Measurements from ENCODE around the gene INIP. TPM values are rescaled to one million over a fixed set of nuclear protein-coding genes. Genes with fewer than 3 reads are reported as not detected.
"Not testable (repeated sequence)": the region's sequence is repeated elsewhere in the genome, so short reads cannot be mapped to it uniquely, and the experiment has no call there.

INIP gene
- total RNA-seq, 2 donors from 2014 or later = 34.7 to 43.5 TPM

DNA sequence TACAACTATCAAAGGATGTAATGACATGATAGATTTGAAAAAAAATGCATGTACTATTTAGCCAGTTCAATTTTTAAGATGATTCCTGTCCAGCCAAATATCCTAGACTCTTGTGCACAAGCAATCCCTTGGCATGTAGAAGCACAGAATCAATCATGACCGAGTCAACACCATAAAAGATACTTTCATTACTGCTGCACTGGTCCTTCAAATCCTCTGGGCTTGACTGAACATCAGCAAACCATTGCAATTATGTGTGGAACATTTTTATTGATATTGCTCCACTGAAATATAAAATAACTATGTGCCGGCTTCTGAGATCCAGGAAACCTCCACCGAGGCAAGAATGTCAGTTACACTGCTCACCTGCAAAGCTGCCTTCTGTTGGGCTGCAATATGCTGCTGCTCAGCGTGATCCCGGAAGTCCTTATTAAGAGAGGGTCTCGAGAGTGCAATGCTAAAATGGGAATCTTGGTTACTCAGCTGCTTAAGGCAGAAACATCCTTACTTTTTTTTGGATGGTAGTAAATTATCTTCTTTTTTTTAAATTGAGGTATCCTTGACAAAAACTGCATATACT, 28.7 kb downstream of the INIP start:
- Mint-ChIP-seq H3K4me1 (ENCODE audit: low read depth) (peaks cover 4% of the 10 kb centered on the region), H3K9me3 (no peaks in the 10 kb centered on the region), H3K27ac (no peak overlapping the region), H3K4me3 (no peak overlapping the region), H3K36me3 (ENCODE audit: insufficient read depth in 2 of 2) (peaks cover 6 to 24% of the 10 kb centered on the region in 2 donors), H3K27me3 (ENCODE audit: low read depth) (no peaks in the 10 kb centered on the region)
- no peak for DNase-seq
- ATAC-seq (replicated peaks in 1 of 2) = no peak

- Mint-ChIP-seq H3K4me3 (no peak overlapping the region), H3K9me3 (peaks cover 8 to 15% of the 10 kb centered on the region in 2 donors), H3K27me3 (ENCODE audit: low read depth) (no peaks in the 10 kb centered on the region), H3K36me3 (ENCODE audit: insufficient read depth in 2 of 2) (peaks cover 8 to 10% of the 10 kb centered on the region in 2 donors), H3K4me1 (ENCODE audit: low read depth) (peaks cover 5% of the 10 kb centered on the region), H3K27ac (no peak overlapping the region)
- DNase-seq = no peak
- no peak for ATAC-seq (replicated peaks in 1 of 2)
Measured at GRCh38 chr9:112680731-112681402, 37.0 kb downstream of the INIP start.

DNA sequence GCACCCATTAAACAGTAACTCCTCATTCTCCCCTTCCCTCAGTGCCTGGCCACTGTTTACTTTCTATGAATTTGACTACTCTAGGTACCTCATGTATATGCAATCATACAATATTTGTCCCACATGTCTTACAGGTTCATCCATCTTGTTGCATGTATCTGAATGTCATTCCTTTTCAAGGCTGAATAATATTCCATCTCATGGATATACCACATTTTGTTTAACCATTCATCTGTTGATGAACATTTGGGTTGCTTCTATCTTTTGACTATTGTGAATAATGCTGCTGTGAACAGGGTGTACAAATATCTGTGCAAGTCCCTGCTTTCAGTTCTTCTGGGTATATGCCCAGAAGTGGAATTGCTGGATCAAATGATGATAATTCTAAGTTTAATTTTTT, 40.9 kb downstream of the INIP start:
- H3K27ac Mint-ChIP-seq = no peak overlapping the region
- H3K36me3 Mint-ChIP-seq (ENCODE audit: insufficient read depth in 2 of 2) = peaks cover 2 to 4% of the 10 kb centered on the region in 2 donors
- H3K27me3 Mint-ChIP-seq (ENCODE audit: low read depth) = no peaks in the 10 kb centered on the region
- no peak for ATAC-seq (replicated peaks in 1 of 2)
- no peaks in the 10 kb centered on the region for H3K4me1 Mint-ChIP-seq (ENCODE audit: low read depth)
- H3K4me3 Mint-ChIP-seq = no peak overlapping the region
- peaks cover 8 to 15% of the 10 kb centered on the region in 2 donors for H3K9me3 Mint-ChIP-seq
- DNase-seq = no peak

GRCh38 chr9:112673221-112673620, 44.7 kb downstream of the INIP start:
- not testable (repeated sequence) for H3K4me1 Mint-ChIP-seq (ENCODE audit: low read depth); H3K27ac Mint-ChIP-seq; H3K36me3 Mint-ChIP-seq (ENCODE audit: insufficient read depth in 2 of 2); DNase-seq; H3K9me3 Mint-ChIP-seq; H3K4me3 Mint-ChIP-seq; ATAC-seq (replicated peaks in 1 of 2); H3K27me3 Mint-ChIP-seq (ENCODE audit: low read depth)

DNA sequence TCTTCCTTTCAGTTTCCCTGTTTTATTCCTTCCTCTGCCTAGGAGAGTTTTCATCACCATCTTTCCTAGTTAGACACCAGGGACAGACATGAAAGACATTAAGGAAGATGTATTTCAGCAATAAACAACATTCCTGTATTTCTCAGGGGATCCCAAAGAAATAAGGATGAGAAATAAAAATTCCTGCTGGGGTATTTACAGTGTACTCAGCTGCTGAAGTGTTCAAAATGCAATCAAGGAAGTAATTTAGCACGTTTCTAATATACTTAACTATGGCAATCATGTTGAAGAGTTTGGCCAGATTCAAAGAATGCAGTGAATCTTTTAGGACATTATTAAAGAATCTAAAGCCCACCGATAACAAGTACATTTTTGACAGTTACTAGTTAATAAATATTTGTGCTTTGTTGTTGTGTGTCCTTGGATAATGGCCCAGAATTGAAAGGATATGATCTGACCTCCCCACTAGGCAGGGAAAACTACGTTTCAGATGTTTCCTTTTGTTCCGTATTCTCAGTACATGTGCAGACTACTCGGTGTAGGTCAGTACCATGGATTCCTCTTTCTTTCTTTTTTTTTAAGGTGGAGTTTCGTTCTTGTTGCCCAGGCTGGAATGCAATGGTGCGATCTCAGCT, 46.8 kb downstream of the INIP start:
- Mint-ChIP-seq H3K27me3 (ENCODE audit: low read depth) (no peaks in the 10 kb centered on the region), H3K4me1 (ENCODE audit: low read depth) (no peaks in the 10 kb centered on the region), H3K4me3 (no peak overlapping the region), H3K36me3 (ENCODE audit: insufficient read depth in 2 of 2) (no peaks in the 10 kb centered on the region), H3K9me3 (no peaks in the 10 kb centered on the region), H3K27ac (no peak overlapping the region)
- no peak for DNase-seq
- ATAC-seq (replicated peaks in 1 of 2) = no peak

DNA sequence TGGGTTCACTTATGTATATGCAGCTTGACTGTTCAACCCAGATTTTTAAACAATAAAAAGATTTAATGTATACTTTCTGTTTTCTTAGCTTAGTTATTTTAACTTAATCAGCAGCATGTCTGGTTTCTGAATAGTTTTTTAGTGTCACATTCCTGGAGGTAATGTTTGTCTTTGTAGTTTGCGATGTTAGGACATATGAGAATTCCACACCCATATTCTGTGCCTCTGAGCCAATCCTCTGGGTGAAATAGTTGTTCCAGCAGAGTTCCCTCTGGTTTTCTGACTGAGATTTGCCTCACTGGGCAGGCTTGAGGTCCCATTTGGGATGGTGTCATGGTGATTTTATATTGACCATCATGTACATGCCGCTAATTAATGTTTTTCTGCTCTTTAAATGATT, 48.6 kb downstream of the INIP start:
- Mint-ChIP-seq H3K27ac (no peak overlapping the region), H3K4me3 (no peak overlapping the region), H3K9me3 (no peaks in the 10 kb centered on the region), H3K27me3 (ENCODE audit: low read depth) (no peaks in the 10 kb centered on the region), H3K4me1 (ENCODE audit: low read depth) (no peaks in the 10 kb centered on the region), H3K36me3 (ENCODE audit: insufficient read depth in 2 of 2) (no peaks in the 10 kb centered on the region)
- ATAC-seq (replicated peaks in 1 of 2) = no peak
- DNase-seq = no peak

DNA sequence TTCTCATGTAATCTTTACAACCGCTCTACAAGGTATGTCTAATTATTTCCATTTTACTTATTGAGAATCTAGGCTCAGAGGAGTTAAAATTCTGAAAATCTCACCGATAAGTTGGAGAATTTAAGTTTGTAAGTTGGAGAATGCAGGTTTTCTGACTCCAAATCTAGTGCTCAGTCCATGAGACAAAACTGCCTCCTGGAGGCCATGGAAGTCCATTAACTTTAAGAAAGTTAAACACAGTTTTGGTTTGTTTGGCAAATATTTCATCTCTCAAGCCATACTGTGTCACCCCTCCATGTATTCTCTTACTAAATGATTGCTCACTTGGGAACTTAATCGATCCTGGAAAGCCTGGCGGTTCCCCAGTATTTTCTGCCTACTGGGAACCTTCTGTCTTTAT, 52.6 kb downstream of the INIP start:
- DNase-seq (no peak), ATAC-seq (replicated peaks in 1 of 2) (no peak)
- Mint-ChIP-seq H3K4me1 (ENCODE audit: low read depth) (no peaks in the 10 kb centered on the region), H3K36me3 (ENCODE audit: insufficient read depth in 2 of 2) (no peaks in the 10 kb centered on the region), H3K27ac (no peak overlapping the region), H3K9me3 (no peaks in the 10 kb centered on the region), H3K27me3 (ENCODE audit: low read depth) (no peaks in the 10 kb centered on the region), H3K4me3 (no peak overlapping the region)

GRCh38 chr9:112664531-112664930, 53.4 kb downstream of the INIP start:
- Mint-ChIP-seq H3K4me3 (no peak overlapping the region), H3K27me3 (ENCODE audit: low read depth) (no peaks in the 10 kb centered on the region), H3K27ac (no peak overlapping the region), H3K36me3 (ENCODE audit: insufficient read depth in 2 of 2) (no peaks in the 10 kb centered on the region), H3K9me3 (no peaks in the 10 kb centered on the region), H3K4me1 (ENCODE audit: low read depth) (no peaks in the 10 kb centered on the region)
- no peak for DNase-seq
- ATAC-seq (replicated peaks in 1 of 2) = no peak

GRCh38 chr9:112663681-112664080, 54.2 kb downstream of the INIP start:
- ATAC-seq (replicated peaks in 1 of 2) = no peak
- no peaks in the 10 kb centered on the region for H3K27me3 Mint-ChIP-seq (ENCODE audit: low read depth)
- H3K36me3 Mint-ChIP-seq (ENCODE audit: insufficient read depth in 2 of 2) = no peaks in the 10 kb centered on the region
- DNase-seq = no peak
- H3K9me3 Mint-ChIP-seq = no peaks in the 10 kb centered on the region
- H3K4me1 Mint-ChIP-seq (ENCODE audit: low read depth) = no peaks in the 10 kb centered on the region
- H3K27ac Mint-ChIP-seq = no peak overlapping the region
- no peak overlapping the region for H3K4me3 Mint-ChIP-seq

GRCh38 chr9:112659906-112660305, 58.0 kb downstream of the INIP start:
- Mint-ChIP-seq H3K27me3 (ENCODE audit: low read depth) (no peaks in the 10 kb centered on the region), H3K36me3 (ENCODE audit: insufficient read depth in 2 of 2) (no peaks in the 10 kb centered on the region), H3K27ac (no peak overlapping the region), H3K4me3 (no peak overlapping the region), H3K4me1 (ENCODE audit: low read depth) (no peaks in the 10 kb centered on the region), H3K9me3 (no peaks in the 10 kb centered on the region)
- ATAC-seq (replicated peaks in 1 of 2) (no peak), DNase-seq (no peak)

DNA sequence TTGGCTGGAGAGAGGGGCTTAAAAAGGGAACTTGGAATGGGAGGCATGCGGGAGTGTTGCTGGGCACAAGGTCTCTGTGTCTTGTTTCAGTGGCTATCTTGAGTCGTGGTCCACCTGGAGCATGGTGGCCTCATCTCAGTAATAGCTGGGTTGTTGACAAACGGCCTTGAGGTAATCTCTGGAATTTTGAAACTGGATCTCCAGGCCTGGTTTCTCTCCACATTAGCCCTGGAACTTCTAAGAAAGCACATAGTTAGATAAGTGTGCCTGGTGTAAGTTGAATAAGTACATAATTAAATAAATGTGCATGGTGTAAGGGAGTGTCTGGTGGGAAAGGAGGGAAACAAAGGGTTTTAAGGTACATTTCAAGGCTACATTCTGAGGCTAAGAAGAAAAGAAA, 62.2 kb downstream of the INIP start:
- Mint-ChIP-seq H3K36me3 (ENCODE audit: insufficient read depth in 2 of 2) (no peaks in the 10 kb centered on the region), H3K27ac (no peak overlapping the region), H3K4me3 (no peak overlapping the region), H3K27me3 (ENCODE audit: low read depth) (no peaks in the 10 kb centered on the region), H3K4me1 (ENCODE audit: low read depth) (no peaks in the 10 kb centered on the region), H3K9me3 (peaks cover 0 to under 1% of the 10 kb centered on the region in 2 donors)
- no peak for ATAC-seq (replicated peaks in 1 of 2)
- DNase-seq = no peak

GRCh38 chr9:112654282-112654681, 63.6 kb downstream of the INIP start:
- ATAC-seq (replicated peaks in 1 of 2) (no peak), DNase-seq (no peak)
- no peak overlapping the region for H3K4me3 Mint-ChIP-seq
- no peak overlapping the region for H3K27ac Mint-ChIP-seq
- peaks cover 2 to 3% of the 10 kb centered on the region in 2 donors for H3K36me3 Mint-ChIP-seq (ENCODE audit: insufficient read depth in 2 of 2)
- no peaks in the 10 kb centered on the region for H3K27me3 Mint-ChIP-seq (ENCODE audit: low read depth)
- no peaks in the 10 kb centered on the region for H3K4me1 Mint-ChIP-seq (ENCODE audit: low read depth)
- H3K9me3 Mint-ChIP-seq = peaks cover 2 to 7% of the 10 kb centered on the region in 2 donors

GRCh38 chr9:112648624-112649023, 69.3 kb downstream of the INIP start:
- Mint-ChIP-seq H3K4me1 (ENCODE audit: low read depth) (no peaks in the 10 kb centered on the region), H3K27me3 (ENCODE audit: low read depth) (no peaks in the 10 kb centered on the region), H3K9me3 (peaks cover 9% of the 10 kb centered on the region in 2 donors), H3K27ac (no peak overlapping the region), H3K36me3 (ENCODE audit: insufficient read depth in 2 of 2) (peaks cover 12 to 16% of the 10 kb centered on the region in 2 donors), H3K4me3 (no peak overlapping the region)
- DNase-seq = no peak
- ATAC-seq (replicated peaks in 1 of 2) = no peak

Measured in activated T-cell treated with anti-CD3 and anti-CD28 coated beads, Interleukin-2, amount 50 U/mL, for 72 hours (primary cell).